OCI-M2 (cell line): ENCODE data around the gene NFATC1.

Experiments used
- DNase-seq: peaks from one replicate; lab custom pipeline; 2025; ENCODE audit not compliant: unreplicated experiment; lab: John Stamatoyannopoulos, UW

Gene NFATC1

DNA sequence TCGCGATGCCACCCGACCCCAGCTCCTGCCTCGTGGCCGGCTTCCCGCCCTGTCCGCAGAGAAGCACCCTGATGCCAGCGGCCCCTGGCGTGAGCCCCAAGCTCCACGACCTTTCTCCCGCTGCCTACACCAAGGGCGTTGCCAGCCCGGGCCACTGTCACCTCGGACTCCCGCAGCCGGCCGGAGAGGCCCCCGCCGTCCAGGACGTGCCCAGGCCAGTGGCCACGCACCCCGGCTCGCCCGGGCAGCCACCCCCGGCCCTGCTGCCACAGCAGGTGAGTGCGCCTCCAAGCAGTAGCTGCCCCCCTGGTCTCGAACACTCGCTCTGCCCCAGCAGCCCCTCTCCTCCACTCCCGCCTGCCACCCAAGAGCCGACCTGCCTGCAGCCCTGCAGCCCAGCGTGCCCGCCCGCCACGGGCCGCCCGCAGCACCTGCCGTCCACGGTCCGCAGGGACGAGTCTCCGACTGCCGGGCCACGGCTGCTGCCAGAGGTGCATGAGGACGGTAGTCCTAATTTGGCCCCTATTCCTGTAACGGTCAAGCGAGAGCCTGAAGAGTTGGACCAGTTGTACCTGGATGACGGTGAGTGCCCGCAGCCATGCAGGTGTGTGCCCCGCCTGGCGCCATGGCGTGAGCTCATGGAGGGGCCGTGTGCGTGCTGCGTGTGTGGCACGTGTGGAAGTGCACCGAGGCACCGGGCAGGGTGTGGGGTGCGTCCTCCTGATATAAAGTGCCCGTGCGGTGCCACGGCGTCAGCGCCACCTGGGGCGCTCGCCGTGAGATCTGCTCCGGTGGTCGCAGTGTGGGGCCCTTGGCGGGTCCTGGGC is 90.8 kb downstream of the NFATC1 start:
- DNase-seq = no peak

DNA sequence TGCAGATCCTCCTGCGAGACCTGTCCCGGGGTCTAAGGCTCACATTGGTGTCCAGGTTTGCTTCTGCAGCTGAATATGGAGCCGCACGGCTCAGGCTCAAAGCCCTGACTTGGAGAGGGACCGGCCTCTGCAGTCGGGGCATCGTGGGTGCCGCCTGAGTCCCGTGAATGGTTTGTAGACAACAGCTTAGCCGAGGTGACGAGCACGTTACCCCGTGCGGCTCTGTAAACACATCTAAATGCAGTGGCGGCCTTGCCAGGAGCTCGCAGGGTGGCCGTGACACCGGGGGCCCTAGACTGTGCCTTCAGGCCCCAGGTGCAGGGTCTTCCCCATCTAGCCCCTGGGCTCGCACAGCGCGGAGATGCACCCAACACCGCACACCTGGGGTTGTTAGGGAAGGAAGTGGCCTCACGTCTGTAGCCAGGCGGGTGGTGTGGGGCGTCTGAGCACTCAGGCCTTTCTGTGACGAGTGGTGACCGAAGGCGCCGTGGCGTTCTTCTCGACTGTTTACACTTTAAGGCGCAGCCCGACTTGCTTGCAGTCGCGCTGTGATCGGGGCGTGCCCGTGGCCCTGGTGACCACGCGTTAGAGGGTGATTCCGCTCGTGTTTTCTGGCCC is 91.6 kb downstream of the NFATC1 start:
- no peak for DNase-seq

DNA sequence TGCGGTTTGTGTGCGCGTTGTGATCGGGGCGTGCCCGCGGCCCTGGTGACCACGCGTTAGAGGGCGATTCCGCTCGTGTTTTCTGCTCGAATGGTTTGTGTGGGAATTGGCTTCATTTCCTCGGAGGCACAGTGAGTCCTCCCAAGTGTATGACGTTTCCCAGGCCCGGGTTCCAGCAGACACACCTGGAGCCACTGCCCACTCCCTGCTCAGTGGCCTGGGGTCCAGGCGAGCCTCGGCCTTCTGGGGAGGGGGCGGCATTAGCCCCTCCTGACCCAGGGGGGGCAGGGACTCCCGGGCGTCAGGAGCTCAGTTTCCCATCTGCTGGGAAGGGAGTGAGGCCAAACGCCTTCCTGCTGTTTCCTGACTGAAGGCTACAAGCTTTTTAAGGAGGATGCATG is 92.1 kb downstream of the NFATC1 start:
- DNase-seq = no peak

DNA sequence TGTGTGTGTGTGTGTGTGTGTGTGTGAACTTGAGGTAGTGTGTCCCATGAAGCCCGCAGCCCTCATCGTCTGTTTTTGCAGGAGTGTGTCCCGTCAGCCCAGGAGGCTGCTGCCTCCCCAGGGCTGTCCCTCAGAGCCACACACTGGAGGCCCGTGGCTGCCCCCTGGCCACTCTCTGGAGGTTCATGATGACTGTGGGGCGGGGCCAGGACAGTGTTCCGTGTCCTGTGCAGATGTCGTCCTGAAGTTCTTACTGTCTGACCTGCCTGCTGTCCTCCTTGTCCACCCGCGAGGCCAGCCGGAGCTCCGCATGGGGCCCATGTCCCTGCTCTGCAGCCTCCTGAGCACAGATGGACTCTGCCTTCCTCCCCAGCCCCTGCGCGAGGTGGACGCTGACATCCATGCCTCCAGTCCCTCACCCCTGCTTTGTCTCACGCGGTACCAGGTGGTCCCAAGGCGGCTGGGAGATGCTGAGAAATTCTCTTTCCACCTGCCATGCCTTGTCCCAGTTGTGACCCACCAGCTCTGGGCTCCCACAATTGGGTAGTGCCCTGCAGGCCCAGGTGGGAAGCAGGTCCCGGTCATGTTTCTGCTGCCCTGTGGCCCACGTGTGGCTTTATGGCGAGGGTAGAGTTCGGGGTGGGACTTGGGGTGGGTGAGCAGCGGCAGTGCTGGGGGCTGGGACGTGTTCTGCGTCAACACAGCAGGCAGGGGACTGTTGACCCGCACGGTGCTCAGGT is 92.8 kb downstream of the NFATC1 start:
- no peak for DNase-seq

DNA sequence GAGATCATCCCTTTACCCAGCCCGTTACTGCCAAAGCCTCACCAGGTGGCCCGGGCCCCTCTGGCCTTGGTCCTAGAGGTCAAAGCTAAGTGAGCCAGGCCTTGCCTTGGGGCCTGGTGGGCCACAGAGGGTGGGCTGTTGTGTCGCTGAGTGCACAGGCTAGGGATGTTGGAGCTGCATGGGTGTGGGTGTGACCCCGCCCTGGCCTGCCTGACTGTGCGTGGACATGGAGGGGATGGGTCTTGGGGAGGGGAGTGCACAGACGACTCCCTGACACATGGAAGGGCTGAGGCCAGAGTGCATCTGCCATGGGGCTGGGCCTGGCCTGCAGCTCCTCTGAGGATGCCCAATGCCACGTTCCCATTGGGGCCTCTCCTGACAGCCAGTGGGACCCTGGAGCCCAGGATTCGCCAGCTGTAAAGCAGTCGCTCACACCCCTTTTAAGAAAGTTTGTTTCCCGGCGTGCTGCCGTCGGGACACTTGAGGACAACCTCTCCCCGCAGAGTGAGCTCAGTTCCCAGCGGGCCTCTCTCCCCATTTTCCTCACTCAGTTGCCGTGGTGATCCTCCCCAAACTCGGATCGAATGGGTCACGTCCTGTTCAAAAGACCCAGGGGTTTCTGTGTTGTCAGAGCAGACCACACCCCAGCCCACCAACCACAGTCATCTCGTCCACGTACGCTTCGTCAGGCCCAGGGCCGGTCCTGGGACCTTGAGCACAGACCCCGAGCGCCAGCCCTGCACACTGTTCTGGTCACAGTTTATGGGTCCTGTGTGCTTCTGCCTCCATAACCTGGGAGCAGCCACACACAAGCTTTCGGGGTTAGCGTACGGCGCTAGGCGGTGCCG is 93.5 kb downstream of the NFATC1 start:
- DNase-seq = no peak

DNA sequence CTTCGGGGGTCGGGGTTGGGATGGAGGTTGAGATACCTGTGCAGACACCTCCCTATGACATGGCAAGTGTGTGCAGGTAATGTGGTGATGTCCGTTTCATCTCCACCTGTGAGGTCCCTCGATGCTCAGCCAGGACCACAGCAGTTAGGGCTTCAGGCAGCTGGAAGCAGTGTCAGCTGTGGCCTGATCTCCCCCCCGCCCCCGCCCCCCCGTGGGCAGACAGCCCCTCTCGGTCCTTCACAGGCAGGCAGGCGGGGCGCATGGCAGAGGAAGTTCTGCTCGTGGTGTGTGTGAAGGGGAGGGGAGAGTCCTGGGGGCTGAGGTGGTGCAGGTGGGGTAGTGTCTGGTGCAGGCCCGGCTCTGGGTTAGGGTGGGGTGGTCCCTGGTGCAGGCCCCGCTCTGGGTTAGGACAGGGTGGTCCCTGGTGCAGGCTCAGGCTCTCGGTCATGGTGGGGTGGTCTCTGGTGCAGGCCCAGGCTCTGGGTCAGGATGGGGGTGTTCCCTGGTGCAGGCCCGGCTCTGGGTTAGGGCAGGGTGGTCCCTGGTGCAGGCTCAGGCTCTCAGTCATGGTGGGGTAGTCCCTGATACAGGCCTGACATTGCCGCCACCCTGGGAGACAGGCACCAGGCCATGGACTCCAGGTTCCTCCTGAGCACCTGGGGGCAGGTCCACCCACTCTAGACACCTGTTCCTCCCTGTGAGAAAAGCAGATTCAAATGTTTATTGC is 94.3 kb downstream of the NFATC1 start:
- DNase-seq = no peak

DNA sequence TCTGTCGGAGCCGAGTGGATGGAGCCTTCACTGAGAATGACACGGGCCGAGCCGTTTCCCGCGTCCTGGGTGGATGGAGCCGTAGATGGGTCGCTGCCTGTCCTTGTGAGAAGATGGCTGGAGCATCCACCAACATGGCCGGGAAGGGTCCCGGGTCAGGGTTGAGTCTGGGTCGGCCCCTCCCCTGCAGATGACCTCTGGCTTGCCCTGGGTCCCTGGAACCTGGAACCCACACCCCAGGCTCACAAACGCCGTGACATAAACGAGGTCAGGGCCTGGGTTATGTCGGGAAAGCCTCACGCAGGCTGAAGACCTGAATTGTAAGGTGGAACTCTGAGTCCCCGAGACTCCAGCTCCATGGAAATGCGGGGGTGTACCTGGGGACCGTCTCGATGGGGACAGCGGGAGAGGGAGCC is 94.9 kb downstream of the NFATC1 start:
- DNase-seq = no peak

DNA sequence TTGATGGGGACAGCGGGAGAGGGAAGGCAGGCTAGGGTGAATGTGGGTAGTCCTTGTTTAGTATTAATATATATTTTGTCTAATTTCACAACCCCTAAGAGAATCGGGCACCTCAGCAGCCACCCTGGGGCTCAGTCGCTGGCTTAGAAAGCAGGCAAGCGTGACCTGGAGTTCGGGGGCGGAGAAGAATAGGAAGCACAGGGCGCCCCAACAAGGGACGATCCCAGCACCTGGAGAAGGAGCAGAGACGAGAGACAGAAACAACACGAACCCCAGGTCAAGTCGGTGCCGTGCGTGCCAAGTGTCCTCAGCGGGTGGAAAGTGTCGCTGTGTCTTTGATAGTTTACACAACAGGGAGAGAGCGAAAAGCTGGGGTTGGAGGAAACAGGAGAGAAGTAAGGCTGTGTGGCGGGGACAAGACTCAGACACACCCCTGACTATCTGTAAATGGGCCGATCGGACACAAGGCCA is 95.4 kb downstream of the NFATC1 start:
- no peak for DNase-seq

DNA sequence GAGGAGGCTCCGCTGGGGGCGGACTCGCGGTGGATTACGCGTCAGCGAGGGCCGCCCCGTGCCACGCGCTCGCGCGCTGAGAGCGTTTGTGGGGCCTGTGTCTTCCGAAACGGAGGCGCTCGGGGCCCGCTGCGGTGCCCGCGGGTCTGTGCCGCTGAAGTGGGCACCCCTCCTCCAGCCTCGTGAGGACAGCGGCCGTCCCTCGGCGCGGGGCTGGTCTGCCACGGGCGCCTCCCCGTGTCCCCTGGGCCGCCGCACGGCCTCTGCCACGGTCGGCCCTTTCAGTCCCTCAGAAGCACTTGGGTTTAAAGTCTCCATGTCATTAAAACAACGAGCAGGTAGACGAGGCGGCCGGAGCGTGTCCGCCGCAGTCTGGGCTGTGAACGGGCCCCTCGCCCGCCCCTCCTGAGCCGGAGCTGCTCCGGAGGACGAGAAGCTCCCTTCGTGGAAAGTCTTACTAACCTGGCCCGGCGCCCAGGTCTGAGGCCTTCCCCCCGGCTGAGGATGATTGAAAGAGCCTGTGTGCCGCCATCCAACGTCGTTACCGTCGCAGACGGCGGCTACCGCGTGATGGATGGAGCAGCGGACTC is 97.6 kb downstream of the NFATC1 start:
- no peak for DNase-seq

DNA sequence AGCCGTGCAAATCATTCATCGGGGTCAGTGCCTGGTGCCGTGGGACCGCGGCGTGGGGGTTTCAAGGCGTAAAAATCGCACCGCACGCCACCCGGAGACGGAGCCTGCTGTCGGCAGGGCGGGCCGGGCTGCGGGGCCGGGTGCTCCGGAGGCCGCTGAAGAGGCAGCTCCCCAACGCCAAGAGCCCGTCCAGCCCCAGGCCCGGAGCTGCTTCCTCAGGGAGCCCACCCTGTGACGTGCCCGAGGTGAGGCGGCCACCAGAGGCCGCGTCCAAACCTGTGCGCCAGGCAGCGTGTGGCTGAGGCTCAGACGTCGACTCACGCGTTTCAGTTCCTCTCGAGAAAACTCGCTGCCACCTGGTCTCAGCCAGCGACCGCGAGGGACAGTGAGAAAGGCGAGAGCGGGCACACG is 98.1 kb downstream of the NFATC1 start:
- no peak for DNase-seq

DNA sequence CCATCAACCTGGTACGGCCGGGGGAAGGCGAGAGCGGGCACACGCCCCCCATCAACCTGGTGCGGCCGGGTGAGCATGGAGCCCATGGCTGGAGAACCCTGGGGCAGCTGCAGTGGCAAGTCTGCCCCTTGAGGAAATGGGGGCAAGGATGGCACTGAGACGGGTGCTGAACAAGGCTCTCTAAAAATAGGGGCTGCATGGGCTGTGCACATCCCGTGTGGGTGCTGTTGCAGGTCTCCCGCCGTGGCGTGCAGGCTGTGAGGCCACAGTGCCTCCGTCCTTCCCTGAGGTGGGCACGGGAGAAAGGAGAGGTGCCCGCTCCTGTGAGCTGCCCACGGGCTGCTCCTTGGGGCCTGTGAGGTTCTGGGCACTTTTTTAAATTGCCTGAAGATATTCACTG is 99.2 kb downstream of the NFATC1 start:
- no peak for DNase-seq

DNA sequence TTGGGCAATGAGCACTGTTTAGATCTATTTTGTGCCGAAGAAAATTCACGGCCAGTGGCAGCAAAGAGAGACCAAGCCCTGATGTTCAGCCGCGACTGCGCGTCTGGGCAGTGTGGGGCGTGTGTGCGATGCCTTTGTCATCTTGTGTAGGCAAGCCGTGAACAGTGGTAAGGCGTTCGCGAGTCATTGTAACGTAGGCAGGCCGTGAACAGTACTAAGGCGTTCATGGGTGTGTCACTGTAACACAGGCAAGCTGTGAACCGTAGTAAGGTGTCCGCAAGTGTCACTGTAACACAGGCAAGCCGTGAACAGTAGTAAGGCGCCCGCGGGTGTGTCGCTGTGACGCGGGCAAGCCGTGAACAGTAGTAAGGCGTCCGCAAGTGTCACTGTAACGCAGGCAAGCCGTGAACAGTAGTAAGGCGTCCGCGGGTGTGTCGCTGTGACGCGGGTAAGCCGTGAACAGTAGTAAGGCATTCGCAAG is 99.9 kb downstream of the NFATC1 start:
- DNase-seq = no peak

DNA sequence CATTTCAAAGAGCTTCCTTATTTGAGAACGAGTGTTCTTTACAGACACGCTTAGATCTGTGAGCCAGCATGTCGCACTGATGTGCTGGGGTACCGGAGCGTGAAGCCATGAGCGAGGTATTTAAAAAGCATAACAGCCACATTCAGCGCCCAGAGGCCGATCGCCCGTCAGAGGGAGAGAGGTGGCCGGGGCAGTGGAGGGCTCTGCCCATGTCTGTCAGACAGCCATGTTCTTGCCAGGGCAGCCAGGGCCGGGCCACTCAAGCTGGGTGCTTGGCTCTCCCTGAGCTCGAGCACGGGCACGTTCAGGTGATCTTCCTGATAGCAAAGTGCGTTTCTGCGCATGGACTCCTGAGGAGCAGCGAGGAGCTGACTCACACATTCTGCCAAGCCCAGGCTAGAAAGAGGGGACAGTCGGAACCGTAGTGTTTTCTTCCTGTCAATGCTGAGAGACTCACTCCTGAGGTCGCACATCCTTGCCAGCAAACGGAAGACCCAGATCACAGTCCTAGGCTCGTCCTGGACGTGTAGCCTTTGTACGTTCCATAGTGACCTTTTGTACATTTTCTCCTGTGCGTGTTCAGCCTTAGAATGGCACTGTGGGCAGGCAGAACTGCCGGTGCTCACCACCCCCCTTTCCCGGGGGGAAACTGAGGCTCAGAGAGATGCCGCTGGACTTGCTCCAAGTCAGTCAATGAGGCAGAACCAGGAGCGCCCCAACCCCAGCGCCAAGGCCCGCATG is 100.7 kb downstream of the NFATC1 start:
- DNase-seq = no peak

DNA sequence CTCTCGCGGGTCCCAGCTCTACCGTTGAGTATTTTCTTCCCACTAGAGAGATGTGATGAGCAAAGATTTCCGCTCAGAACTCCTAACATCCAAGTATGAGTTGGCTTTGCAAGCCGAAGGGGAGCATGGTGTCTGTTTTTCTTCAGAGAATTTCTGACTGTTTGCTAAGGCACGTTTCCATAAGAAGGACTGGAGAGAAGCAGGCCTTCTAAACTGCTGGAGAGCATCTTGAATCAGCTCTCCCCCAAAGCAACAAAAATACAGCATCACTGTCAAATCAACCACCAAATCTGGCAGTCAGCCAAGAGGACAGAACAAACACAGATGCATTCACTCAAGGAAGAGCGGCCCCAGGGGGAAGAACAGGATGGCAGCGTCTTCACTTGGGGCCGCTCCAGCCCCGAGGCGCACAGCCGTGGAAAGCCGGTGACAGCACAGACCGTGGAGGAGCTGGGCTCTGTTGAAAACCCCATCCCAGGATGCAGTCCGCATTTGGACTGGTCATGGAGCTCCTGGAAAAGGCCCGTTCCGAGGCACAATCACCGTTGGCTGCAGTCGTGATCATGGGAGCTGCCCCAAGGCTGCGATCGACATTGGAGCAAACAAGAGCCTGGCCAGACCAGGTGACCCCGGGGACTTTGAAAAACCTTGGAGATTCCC is 101.4 kb downstream of the NFATC1 start:
- no peak for DNase-seq

DNA sequence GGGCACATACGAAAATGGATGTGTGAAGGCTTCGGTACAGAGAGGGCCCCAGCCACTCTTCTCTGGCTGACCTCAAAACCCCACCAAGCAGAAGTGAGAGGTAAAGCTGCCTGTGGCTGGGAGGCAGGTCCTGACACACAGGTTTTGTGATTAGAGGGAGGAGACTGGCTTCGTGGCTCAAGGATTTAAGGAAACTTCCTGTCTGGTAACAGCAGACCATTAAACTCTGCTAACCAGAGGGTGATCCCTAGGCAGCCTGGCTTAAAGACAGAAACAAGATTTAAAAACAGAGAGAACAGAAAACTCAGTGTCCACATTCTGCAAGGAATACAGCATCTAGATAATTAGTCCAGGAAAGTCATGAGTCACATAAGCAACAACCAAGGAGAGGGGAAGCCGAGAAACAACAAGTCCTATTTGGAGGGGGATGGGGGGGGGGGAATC is 101.9 kb downstream of the NFATC1 start:
- no peak for DNase-seq

DNA sequence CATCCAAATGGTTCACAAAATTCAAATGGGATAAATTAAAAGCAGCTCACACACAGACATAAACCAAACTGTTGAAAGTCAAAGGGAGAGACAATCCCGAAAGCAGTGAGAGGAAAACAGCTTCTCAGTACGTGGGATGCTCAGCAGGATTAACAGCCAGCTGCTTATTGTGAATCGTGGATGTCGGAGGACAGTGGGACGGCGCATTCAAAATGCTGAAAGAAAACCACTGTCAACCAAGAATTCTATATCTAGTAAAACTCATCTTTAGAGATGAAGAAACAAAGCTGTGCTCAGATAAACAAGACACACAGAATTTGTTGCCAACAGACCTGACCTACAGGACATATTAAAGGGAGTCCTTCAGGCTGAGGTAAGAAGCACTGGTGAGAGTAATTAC is 102.9 kb downstream of the NFATC1 start:
- DNase-seq = no peak

DNA sequence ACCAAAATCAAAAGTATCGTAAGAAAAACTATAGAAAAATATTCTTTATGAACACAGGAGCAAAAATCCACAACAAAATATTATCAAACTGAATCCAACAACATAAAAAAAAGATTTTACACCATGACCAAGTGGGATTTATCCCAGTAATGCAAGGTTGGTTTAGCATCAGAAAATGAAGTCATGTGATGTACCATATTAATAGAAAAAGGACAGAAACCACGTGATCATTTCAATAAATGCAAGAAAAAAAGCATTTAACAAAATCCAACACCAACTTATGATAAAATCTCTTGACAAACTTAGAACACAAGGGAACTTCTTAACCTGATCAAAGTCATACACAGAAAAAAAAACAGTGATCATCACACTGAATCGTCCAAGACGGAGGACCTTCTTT is 105.3 kb downstream of the NFATC1 start:
- DNase-seq = no peak

DNA sequence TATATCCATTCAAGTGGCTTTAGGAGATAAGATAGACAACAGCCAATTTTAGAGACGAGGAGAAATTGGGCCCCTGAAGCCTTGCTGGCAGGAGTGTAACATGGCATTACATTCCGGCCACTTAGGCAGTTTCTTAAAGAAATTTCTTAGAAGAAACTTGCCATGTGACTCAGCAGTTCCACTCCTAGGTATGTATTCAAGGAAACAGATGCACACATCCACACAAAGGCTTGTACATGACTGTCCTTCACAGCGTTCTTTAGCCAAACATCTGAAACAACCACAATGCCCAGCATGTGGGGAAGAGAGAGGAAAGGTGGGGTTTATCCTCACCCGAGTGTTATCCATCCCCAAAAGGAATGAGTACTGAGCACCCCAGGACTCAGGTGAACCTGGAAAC is 107.1 kb downstream of the NFATC1 start:
- no peak for DNase-seq

DNA sequence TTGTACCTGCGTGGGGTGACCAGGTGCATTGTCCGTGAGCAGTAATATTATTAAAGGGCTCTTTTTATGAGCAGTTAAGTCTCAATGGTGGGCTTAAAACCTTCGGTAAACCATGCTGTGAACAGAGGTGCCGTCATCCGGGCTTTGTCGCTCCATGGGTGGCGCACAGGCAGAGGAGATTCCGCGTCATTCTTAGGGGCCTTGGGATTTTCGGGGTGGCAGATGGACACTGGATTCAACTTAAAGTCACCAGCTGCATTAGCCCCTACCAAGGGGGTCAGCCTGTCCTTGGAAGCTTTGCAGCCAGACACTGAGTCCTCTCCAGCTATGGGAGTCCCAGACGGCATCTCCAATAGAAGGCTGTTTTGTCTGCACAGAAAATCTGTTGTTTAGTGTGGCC is 107.7 kb downstream of the NFATC1 start:
- DNase-seq = no peak
